Smooth muscle cell (in vitro differentiated cells): ENCODE data around the gene CD247. TPM values are rescaled to one million over a fixed set of nuclear protein-coding genes. Genes with fewer than 3 reads are reported as not detected.

Source experiments
- DNase-seq: peaks from one replicate; lab custom pipeline; 2025; ENCODE audit not compliant: unreplicated experiment; lab: John Stamatoyannopoulos, UW
- H2AFZ ChIP-seq: fragments of 200-600 bp; sonication (generic); 2 replicates; pipeline ENCODE4 v1.6.0; 2016; ENCODE audit warnings: antibody characterized with exemption, low read depth, mild to moderate bottlenecking
- H3F3A ChIP-seq: fragments of 200-600 bp; sonication (generic); 2 replicates; pipeline ENCODE4 v1.6.0; 2017; ENCODE audit warnings: antibody characterized with exemption, low read depth
- H3K27ac ChIP-seq: fragments of 200-600 bp; sonication (generic); 2 replicates; pipeline ENCODE4 v1.5.1; 2016; ENCODE audit warnings: low read depth, mild to moderate bottlenecking
- H3K27me3 ChIP-seq: fragments of 200-600 bp; sonication (generic); 2 replicates; pipeline ENCODE4 v1.6.1; 2016; ENCODE audit warnings: low read depth, mild to moderate bottlenecking
- H3K36me3 ChIP-seq: fragments of 200-600 bp; sonication (generic); 2 replicates; pipeline ENCODE4 v1.5.1; 2016; ENCODE audit warnings: low read depth
- H3K4me1 ChIP-seq: fragments of 200-600 bp; sonication (generic); 2 replicates; pipeline ENCODE4 v1.5.1; 2016; ENCODE audit warnings: low read depth
- H3K4me2 ChIP-seq: fragments of 200-600 bp; sonication (generic); 2 replicates; pipeline ENCODE4 v1.6.0; 2016; ENCODE audit warnings: mild to moderate bottlenecking
- H3K4me3 ChIP-seq: fragments of 200-600 bp; sonication (generic); 2 replicates; pipeline ENCODE4 v1.5.1; 2016; ENCODE audit warnings: mild to moderate bottlenecking
- H3K79me2 ChIP-seq: fragments of 200-600 bp; sonication (generic); 2 replicates; pipeline ENCODE4 v1.6.0; 2016; ENCODE audit warnings: low read depth, mild to moderate bottlenecking
- H3K9ac ChIP-seq: fragments of 200-600 bp; sonication (generic); 2 replicates; pipeline ENCODE4 v1.6.0; 2016; ENCODE audit warnings: low read depth
- H3K9me3 ChIP-seq: fragments of 200-600 bp; sonication (generic); replicated peaks from 2 replicates; pipeline ENCODE4 v1.5.1; 2016; ENCODE audit warnings: low read depth
- H4K20me1 ChIP-seq: fragments of 200-600 bp; sonication (generic); 2 replicates; pipeline ENCODE4 v1.6.0; 2016; ENCODE audit warnings: low read depth
- CTCF ChIP-seq: fragments of 200-600 bp; sonication (generic); IDR thresholded peaks from 2 replicates; pipeline ENCODE4 v1.5.1; 2017; ENCODE audit warnings: borderline replicate concordance, mild to moderate bottlenecking, antibody characterized with exemption; ENCODE audit not compliant: insufficient read depth, poor library complexity, severe bottlenecking
- WGBS: methylation state at CpG from one replicate; pipeline ENCODE4 v1.1.7; 2016; ENCODE audit warnings: low lambda C conversion rate; 5-methylcytosine and 5-hydroxymethylcytosine counted together
- polyA plus RNA-seq: library from polyadenylated mRNA; unstranded; fragments of >200 nt; fragmentation: Nextera tagmentation; extraction: Ambion mirVana; gene quantifications from 2 replicates; pipeline ENCODE4 v1.2.1, GENCODE V29; 2016
- total RNA-seq: library from RNA; depleted of rRNA; stranded (reverse); fragments of >200 nt; gene quantifications from 2 replicates; pipeline ENCODE4 v1.2.3, GENCODE V29; 2014

The CD247 gene
- total and polyA plus RNA-seq, 2 experiments from 2014 or later = 0.13 TPM; not detected in 1

- H3K4me1 ChIP-seq = peaks cover 25% of the 10 kb centered on the region
- no peak overlapping the region for H3K9ac ChIP-seq
- no peak for TF ChIP-seq CTCF
- peaks cover 3% of the 10 kb centered on the region for H3F3A ChIP-seq
- H3K4me2 ChIP-seq = no peak overlapping the region
- no peak for DNase-seq
- H2AFZ ChIP-seq = no peak overlapping the region
- no peaks in the 10 kb centered on the region for H3K36me3 ChIP-seq
- H3K27me3 ChIP-seq = no peaks in the 10 kb centered on the region
- no peak overlapping the region for H3K4me3 ChIP-seq
- no peaks in the 10 kb centered on the region for H4K20me1 ChIP-seq
- H3K9me3 ChIP-seq = no peaks in the 10 kb centered on the region
- no peaks in the 10 kb centered on the region for H3K79me2 ChIP-seq
- no peak overlapping the region for H3K27ac ChIP-seq
- WGBS = 69% methylated on average over 1 of the region's 1 CpG
Measured at GRCh38 chr1:167465743-167466142, 52.6 kb downstream of the CD247 start.

GRCh38 chr1:167465018-167465417, 53.3 kb downstream of the CD247 start:
- Histone ChIP-seq H3K27ac (no peak overlapping the region), H3F3A (peaks cover 3% of the 10 kb centered on the region), H2AFZ (no peak overlapping the region), H3K4me3 (no peak overlapping the region), H3K4me2 (no peak overlapping the region), H3K9ac (no peak overlapping the region), H3K9me3 (no peaks in the 10 kb centered on the region), H3K4me1 (peaks cover 25% of the 10 kb centered on the region), H3K27me3 (no peaks in the 10 kb centered on the region), H3K79me2 (no peaks in the 10 kb centered on the region), H3K36me3 (no peaks in the 10 kb centered on the region), H4K20me1 (no peaks in the 10 kb centered on the region)
- WGBS = 91% methylated on average over 2 of the region's 2 CpGs
- TF ChIP-seq CTCF = no peak
- no peak for DNase-seq

GRCh38 chr1:167463875-167464575, 54.3 kb downstream of the CD247 start:
- Histone ChIP-seq H3K9me3 (no peaks in the 10 kb centered on the region), H2AFZ (no peak overlapping the region), H3K4me1 (peaks cover 25% of the 10 kb centered on the region), H3K9ac (no peak overlapping the region), H3K4me2 (no peak overlapping the region), H3K79me2 (no peaks in the 10 kb centered on the region), H3K27ac (no peak overlapping the region), H3K4me3 (no peak overlapping the region), H3K27me3 (no peaks in the 10 kb centered on the region), H3K36me3 (no peaks in the 10 kb centered on the region), H4K20me1 (no peaks in the 10 kb centered on the region), H3F3A (peaks cover 3% of the 10 kb centered on the region)
- no peak for DNase-seq
- no peak for TF ChIP-seq CTCF
- WGBS = 73% methylated on average over 6 of the region's 6 CpGs

GRCh38 chr1:167463080-167463479, 55.2 kb downstream of the CD247 start:
- no peaks in the 10 kb centered on the region for H3K79me2 ChIP-seq
- H3K4me2 ChIP-seq = no peak overlapping the region
- H3K4me3 ChIP-seq = no peak overlapping the region
- peaks cover 25% of the 10 kb centered on the region for H3K4me1 ChIP-seq
- DNase-seq = no peak
- H3K36me3 ChIP-seq = no peaks in the 10 kb centered on the region
- no peak overlapping the region for H3K9ac ChIP-seq
- WGBS = 80% methylated on average over 4 of the region's 4 CpGs
- TF ChIP-seq CTCF = no peak
- no peak overlapping the region for H2AFZ ChIP-seq
- peaks cover 3% of the 10 kb centered on the region for H3F3A ChIP-seq
- H3K9me3 ChIP-seq = no peaks in the 10 kb centered on the region
- H3K27me3 ChIP-seq = no peaks in the 10 kb centered on the region
- H3K27ac ChIP-seq = no peak overlapping the region
- no peaks in the 10 kb centered on the region for H4K20me1 ChIP-seq
